HepG2 (cell line): Measurements from ENCODE around the gene STK40. TPM values are rescaled to one million over a fixed set of nuclear protein-coding genes. Genes with fewer than 3 reads are reported as not detected.

ENCODE experiments used
- ATAC-seq: fragments of 200-7000 bp; cut with Tn5 transposase; 3 replicates; pipeline ENCODE4 v1.9.1; 2020; ENCODE audit warnings: mild to moderate bottlenecking, moderate library complexity
- BruUV-seq: library from RNA; stranded (reverse); fragments of 400-500 nt; replicated peaks from 2 replicates; lab custom pipeline; 2021; lab: Mats Ljungman, UMichigan
- CTCF ChIA-PET: fragments of 300-600 bp; formaldehyde crosslinking; extraction: SDS; loops from one replicate; lab custom pipeline; 2021; ENCODE audit warnings: low total read pairs, inconsistent platforms, low intra/inter-chr PET ratio; lab: Yijun Ruan, JAX
- POLR2A ChIA-PET: fragments of 350-600 bp; sonication (Branson Sonifier 250); formaldehyde crosslinking; loops from one replicate; lab custom pipeline; 2020; ENCODE audit warnings: antibody characterized with exemption, inconsistent platforms; lab: Yijun Ruan, JAX
- DNase-seq: peaks from one replicate; pipeline ENCODE4 v3.0.0-alpha.2; 2015; ENCODE audit warnings: low spot score
- FAIRE-seq: peaks from 3 replicates; lab custom pipeline; 2011; peaks lifted over from hg19 to GRCh38; lab: Jason Lieb, UNC
- H2AFZ ChIP-seq: one replicate; pipeline ENCODE4 v1.6.1; 2011; ENCODE audit warnings: low read length, inconsistent platforms
- H3K27ac ChIP-seq: fragments of 300-600 bp; 3 replicates; pipeline ENCODE4 v1.8.0; 2011; ENCODE audit warnings: mixed run types, mild to moderate bottlenecking, mixed read lengths, low read length, inconsistent platforms; ENCODE audit not compliant: insufficient read depth; ENCODE audit errors: extremely low read length
- H3K27me3 ChIP-seq, 2 experiments: fragments of 200-600 bp in 1 of 2; 2 replicates in 1 of 2; 3 replicates in 1 of 2; pipeline versions ENCODE4 v1.6.0 to v1.8.0; 2011; ENCODE audit warnings: low read length in 2 of 2, mild to moderate bottlenecking in 2 of 2, moderate library complexity in 2 of 2, inconsistent platforms in 1 of 2; ENCODE audit not compliant: insufficient read depth in 2 of 2, control insufficient read depth in 1 of 2
- H3K36me3 ChIP-seq, 2 experiments: fragments of 200-600 bp in 1 of 2; replicated peaks in 1 of 2; 2 replicates in 1 of 2; 3 replicates in 1 of 2; pipeline versions ENCODE4 v1.5.1 to v1.8.0; 2011; ENCODE audit warnings: low read length in 2 of 2, inconsistent platforms in 1 of 2; ENCODE audit not compliant: insufficient read depth in 2 of 2, control insufficient read depth in 1 of 2
- H3K4me1 ChIP-seq: 2 replicates; pipeline ENCODE4 v1.5.1; 2012; ENCODE audit warnings: low read length, inconsistent platforms; ENCODE audit not compliant: insufficient read depth
- H3K4me2 ChIP-seq: 2 replicates; pipeline ENCODE4 v1.6.0; 2011; ENCODE audit warnings: low read depth, low read length, inconsistent platforms
- H3K4me3 ChIP-seq, 3 experiments: fragments of 200-600 bp in 1 of 3; sonication (generic), shearing (Covaris generic) in 1 of 3; replicated peaks in 1 of 3; 2 replicates each; pipeline ENCODE4 v1.5.1; 2011 to 2016; ENCODE audit warnings: low read length in 3 of 3, inconsistent platforms in 2 of 3, low read depth in 2 of 3, mild to moderate bottlenecking in 2 of 3, control low read depth in 1 of 3, mixed read lengths in 1 of 3; ENCODE audit not compliant: insufficient read depth in 1 of 3
- H3K79me2 ChIP-seq: one replicate; pipeline ENCODE4 v1.6.1; 2011; ENCODE audit warnings: low read length, inconsistent platforms; ENCODE audit not compliant: insufficient read depth
- H3K9ac ChIP-seq: 2 replicates; pipeline ENCODE4 v1.6.0; 2011; ENCODE audit warnings: mild to moderate bottlenecking, low read depth, low read length, inconsistent platforms; ENCODE audit not compliant: insufficient read depth
- H3K9me3 ChIP-seq: 2 replicates; pipeline ENCODE4 v1.5.1; 2012; ENCODE audit warnings: mild to moderate bottlenecking, low read length
- H4K20me1 ChIP-seq: 2 replicates; pipeline ENCODE4 v1.6.0; 2011; ENCODE audit warnings: inconsistent platforms, mild to moderate bottlenecking, low read length, moderate library complexity; ENCODE audit not compliant: insufficient read depth
- ELF1 ChIP-seq: sonication (generic); formaldehyde crosslinking; IDR thresholded peaks from 2 replicates; pipeline ENCODE4 v1.4.0; 2020; ENCODE audit warnings: missing genetic modification reagents
- ETV5 ChIP-seq: IDR thresholded peaks from 2 replicates; pipeline ENCODE4 v1.6.1; 2018; ENCODE audit warnings: missing biosample characterization, missing genetic modification reagents, inconsistent platforms, borderline replicate concordance
- GFI1 ChIP-seq: sonication (generic); formaldehyde crosslinking; IDR thresholded peaks from 2 replicates; pipeline ENCODE4 v1.5.0; 2020; ENCODE audit warnings: missing genetic modification reagents, mild to moderate bottlenecking, borderline replicate concordance
- JARID2 ChIP-seq: sonication (generic); formaldehyde crosslinking; IDR thresholded peaks from 2 replicates; pipeline ENCODE4 v1.8.1; 2023; ENCODE audit warnings: missing genetic modification reagents, inconsistent platforms; ENCODE audit not compliant: insufficient replicate concordance
- KLF6 ChIP-seq: IDR thresholded peaks from 2 replicates; pipeline ENCODE4 v1.8.0; 2016; ENCODE audit warnings: missing biosample characterization, missing genetic modification reagents
- KLF9 ChIP-seq: IDR thresholded peaks from 2 replicates; pipeline ENCODE4 v1.6.1; 2016; ENCODE audit warnings: low read depth
- RXRA ChIP-seq: sonication (generic); formaldehyde crosslinking; IDR thresholded peaks from 2 replicates; pipeline ENCODE4 v1.5.1; 2020; ENCODE audit warnings: missing genetic modification reagents
- SRY ChIP-seq: sonication (generic); formaldehyde crosslinking; IDR thresholded peaks from 2 replicates; pipeline ENCODE4 v1.8.0; 2022; ENCODE audit warnings: mild to moderate bottlenecking, missing genetic modification reagents
- STAG1 ChIP-seq: sonication (generic); formaldehyde crosslinking; IDR thresholded peaks from 2 replicates; pipeline ENCODE4 v1.4.0; 2020; ENCODE audit warnings: missing genetic modification reagents
- ZFP82 ChIP-seq: sonication (generic); formaldehyde crosslinking; IDR thresholded peaks from 2 replicates; pipeline ENCODE4 v1.5.1; 2020; ENCODE audit warnings: mild to moderate bottlenecking, missing genetic modification reagents, borderline replicate concordance
- ZKSCAN5 ChIP-seq: sonication (generic); formaldehyde crosslinking; IDR thresholded peaks from 2 replicates; pipeline ENCODE4 v1.5.1; 2020; ENCODE audit warnings: mild to moderate bottlenecking, missing genetic modification reagents
- ZNF496 ChIP-seq: sonication (generic); formaldehyde crosslinking; IDR thresholded peaks from 2 replicates; pipeline ENCODE4 v1.8.1; 2023; ENCODE audit warnings: mild to moderate bottlenecking, moderate library complexity, missing genetic modification reagents; ENCODE audit not compliant: insufficient replicate concordance
- WGBS: methylation state at CpG from one replicate; pipeline ENCODE4 v1.1.6; 2017; ENCODE audit warnings: low lambda C conversion rate; 5-methylcytosine and 5-hydroxymethylcytosine counted together
- in situ Hi-C: cut with HindIII; loops from 2 replicates; pipeline ENCODE4 v1.10.0; 2017; ENCODE audit warnings: low pct_unique_long_range_greater_than_20kb; ENCODE audit not compliant: extremely low pct_ligation_motif_present
- intact Hi-C: fragments of 100-400 bp; cut with micrococcal nuclease; formaldehyde crosslinking; loops from one replicate; pipeline ENCODE4 v1.10.0; 2022; ENCODE audit not compliant: unreplicated experiment
- polyA plus RNA-seq, 8 experiments: library from polyadenylated mRNA; depleted of rRNA in 3 of 8; stranded (reverse) in 7 of 8; unstranded in 1 of 8; fragments of >200 nt; fragmentation: Illumina TruSeq in 4 of 8; extraction: Trizol in 4 of 8; gene quantifications; 2 replicates each; pipeline versions ENCODE4 v1.2.1 to v1.2.3, GENCODE V29; 2011 to 2016; ENCODE audit warnings: low read depth in 4 of 8, missing spikeins in 1 of 8, mixed read lengths in 1 of 8; ENCODE audit not compliant: insufficient read depth in 1 of 8
- total RNA-seq, 5 experiments: library from RNA; depleted of rRNA; stranded (reverse); fragments of >200 nt; fragmentation: Illumina TruSeq; extraction: Trizol; gene quantifications; 2 replicates each; pipeline ENCODE4 v1.2.3, GENCODE V29; 2016; ENCODE audit warnings: low read depth in 1 of 5

STK40 gene
- total and polyA plus RNA-seq, 2 of the 13 experiments (the other 11 are each of a cell fraction or from before 2014, with no cell fraction given), result 33.8 to 35.1 TPM

DNA sequence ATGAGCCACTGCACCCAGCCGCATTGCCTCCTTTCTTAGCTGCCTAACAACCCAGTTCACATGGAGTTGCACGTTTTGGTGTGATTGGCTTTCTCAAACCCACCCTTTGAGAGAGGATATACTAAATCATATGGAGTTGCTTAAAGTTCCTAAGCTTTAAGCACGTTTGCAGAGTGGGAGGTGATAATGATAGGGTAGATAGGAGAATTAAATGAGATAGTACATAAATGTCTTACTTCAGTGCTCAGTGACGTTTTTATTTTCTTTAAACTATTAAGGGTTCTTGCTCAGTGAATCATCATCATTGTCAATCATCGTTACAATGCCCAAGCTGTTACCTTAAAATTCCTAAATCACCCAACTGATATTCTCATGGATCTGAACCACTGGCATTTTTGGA lies 82.5 kb downstream of the STK40 start:
- no peak overlapping the region for H3K27ac ChIP-seq
- H3K9ac ChIP-seq, result no peak overlapping the region
- TF ChIP-seq STAG1 (no peak), ZFP82 (no peak), SRY (CRISPR knock-in tag) (no peak), ZNF496 (CRISPR knock-in tag) (no peak), ETV5 (no peak), JARID2 (CRISPR knock-in tag) (no peak), KLF6 (CRISPR knock-in tag) (no peak), RXRA (no peak), GFI1 (CRISPR knock-in tag) (no peak), ELF1 (no peak), KLF9 (CRISPR knock-in tag) (no peak), ZKSCAN5 (CRISPR knock-in tag) (no peak)
- in situ Hi-C loops (no loop called here), intact Hi-C loops (no loop called here)
- WGBS, result 94% methylated on average over 5 of the region's 5 CpGs
- ChIA-PET CTCF (no interaction called here), POLR2A (interaction anchor here (0.7 to 1.4 kb wide), 2 partner anchors 97 to 181 kb away, joined by 4 to 5 read pairs; no protein-coding TSS in a partner anchor)
- H3K27me3 ChIP-seq, result no peaks in the 10 kb centered on the region
- no peaks in the 10 kb centered on the region; the same call in 1 of the 2 replicates for H4K20me1 ChIP-seq
- H2AFZ ChIP-seq, result no peak overlapping the region
- no peak for ATAC-seq
- peaks cover 8% of the 10 kb centered on the region for H3K79me2 ChIP-seq
- no peak overlapping the region for H3K4me2 ChIP-seq
- peaks cover 32 to 56% of the 10 kb centered on the region in 2 experiments for H3K36me3 ChIP-seq
- DNase-seq, result no peak
- no peak overlapping the region for H3K4me3 ChIP-seq
- H3K9me3 ChIP-seq, result no peaks in the 10 kb centered on the region
- peaks cover 24% of the 10 kb centered on the region for H3K4me1 ChIP-seq
- FAIRE-seq, result no peak
- no TSS peak for BruUV-seq
